Activated naive CD4-positive, alpha-beta T cell treated with anti-CD3 and anti-CD28 coated beads, Interleukin-2, amount 50 U/mL, for 16 hours (primary cell): ENCODE measurements around the gene APBA3.
"Not testable (repeated sequence)": the region's sequence is repeated elsewhere in the genome, so short reads cannot be mapped to it uniquely, and the experiment has no call there.

Source experiments
- DNase-seq: peaks from one replicate; pipeline ENCODE4 v3.0.0-alpha.2; 2020

APBA3 gene

GRCh38 chr19:3770136-3770999, 8.9 kb upstream of the APBA3 start:
- no peak for DNase-seq

GRCh38 chr19:3769494-3769893, 8.0 kb upstream of the APBA3 start:
- DNase-seq = no peak

GRCh38 chr19:3768748-3769099, 7.2 kb upstream of the APBA3 start:
- no peak for DNase-seq

- no peak for DNase-seq
Measured at GRCh38 chr19:3768015-3768747, 6.7 kb upstream of the APBA3 start.

- no peak for DNase-seq
Measured at GRCh38 chr19:3767050-3767449, 5.6 kb upstream of the APBA3 start.

GRCh38 chr19:3766520-3766919, 5.0 kb upstream of the APBA3 start:
- no peak for DNase-seq

GRCh38 chr19:3765757-3766156, 4.3 kb upstream of the APBA3 start:
- DNase-seq = not testable (repeated sequence)

- DNase-seq = no peak
Measured at GRCh38 chr19:3765121-3765520, 3.6 kb upstream of the APBA3 start.

- peak; percentile 98 for DNase-seq
Measured at GRCh38 chr19:3762501-3763459, 1.3 kb upstream of the APBA3 start, which contains the start of gene MRPL54. TSS of gene MRPL54 (plus strand) at chr19:3762682. CDS start at chr19:3762701, 19 bp downstream.

GRCh38 chr19:3762130-3762473, 610 bp upstream of the APBA3 start:
- DNase-seq = no peak

- DNase-seq = no peak
Measured at GRCh38 chr19:3760871-3761361, 576 bp downstream of the APBA3 start.

GRCh38 chr19:3759482-3760254, 1.8 kb downstream of the APBA3 start:
- DNase-seq = no peak

GRCh38 chr19:3758297-3758696, 3.2 kb downstream of the APBA3 start:
- not testable (repeated sequence) for DNase-seq

- DNase-seq = not testable (repeated sequence)
Measured at GRCh38 chr19:3757705-3758104, 3.8 kb downstream of the APBA3 start.

GRCh38 chr19:3753631-3754410, 7.7 kb downstream of the APBA3 start:
- no peak for DNase-seq

GRCh38 chr19:3752492-3752891, 9.0 kb downstream of the APBA3 start:
- no peak for DNase-seq

- no peak for DNase-seq
Measured at GRCh38 chr19:3751236-3751635, 10.3 kb downstream of the APBA3 start.

- DNase-seq = no peak
Measured at GRCh38 chr19:3750211-3750610, 11.3 kb downstream of the APBA3 start.

- no peak for DNase-seq
Measured at GRCh38 chr19:3748965-3749364, 12.5 kb downstream of the APBA3 start.

- no peak for DNase-seq
Measured at GRCh38 chr19:3746371-3747056, 15.0 kb downstream of the APBA3 start.
